ENCODE measurements around the gene TMEM129. TPM values are rescaled to one million over a fixed set of nuclear protein-coding genes. Genes with fewer than 3 reads are reported as not detected.

Gene TMEM129
- total RNA-seq, 1 experiment from 2014 or later, result 54.9 TPM

DNA sequence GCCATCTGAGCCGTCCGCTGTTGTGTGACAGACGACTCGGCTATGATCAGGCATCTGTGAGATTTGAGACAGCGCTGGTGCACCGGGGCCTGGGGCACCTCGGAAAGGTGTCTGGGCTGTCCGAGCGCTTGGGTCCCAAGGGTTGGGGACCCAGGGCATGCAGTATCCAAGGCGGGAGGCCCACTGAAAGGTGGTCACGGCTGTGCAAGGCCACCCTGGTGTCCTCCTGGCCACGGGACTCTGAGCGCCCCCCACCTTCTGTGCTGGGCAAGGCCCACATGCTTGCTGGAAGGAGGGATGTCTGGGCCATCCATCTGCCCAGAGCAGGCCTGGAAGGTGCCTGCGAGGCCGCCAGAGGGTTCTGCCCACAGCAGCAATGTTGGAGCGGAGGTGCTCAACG, 20.1 kb upstream of the TMEM129 start:
- ChIA-PET CTCF (interaction anchor here (1.5 kb wide), 2 partner anchors 8 to 12 kb away, joined by 5 to 6 read pairs; no protein-coding TSS in a partner anchor), POLR2A (no interaction called here)
- DNase-seq (ENCODE audit: low spot score) (no peak), ATAC-seq (no peak)
- TF ChIP-seq KAT7 (CRISPR knock-in tag; IDR thresholded peaks at IDR 0.05; ENCODE audit: borderline replicate concordance) (no peak), TEAD4 (CRISPR knock-in tag; IDR thresholded peaks at IDR 0.05) (no peak), NR2C2 (CRISPR knock-in tag; IDR thresholded peaks at IDR 0.05) (no peak), GRHL2 (CRISPR knock-in tag; IDR thresholded peaks at IDR 0.05; ENCODE audit: insufficient replicate concordance, severe bottlenecking) (no peak), RORB (CRISPR knock-in tag; IDR thresholded peaks at IDR 0.05) (no peak), NFATC4 (CRISPR knock-in tag; IDR thresholded peaks at IDR 0.05) (no peak), ZNF138 (CRISPR knock-in tag; conservative IDR thresholded peaks at IDR 0.05) (no peak), JUN (CRISPR knock-in tag; IDR thresholded peaks at IDR 0.05) (no peak), ZNF317 (CRISPR knock-in tag; IDR thresholded peaks at IDR 0.05; ENCODE audit: borderline replicate concordance, low read depth) (no peak)
- TF ChIP-seq, protein P1, sequence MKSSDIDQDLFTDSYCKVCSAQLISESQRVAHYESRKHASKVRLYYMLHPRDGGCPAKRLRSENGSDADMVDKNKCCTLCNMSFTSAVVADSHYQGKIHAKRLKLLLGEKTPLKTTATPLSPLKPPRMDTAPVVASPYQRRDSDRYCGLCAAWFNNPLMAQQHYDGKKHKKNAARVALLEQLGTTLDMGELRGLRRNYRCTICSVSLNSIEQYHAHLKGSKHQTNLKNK (CRISPR knock-in tag; IDR thresholded peaks at IDR 0.05), result no peak
- TF ChIP-seq, protein P2, sequence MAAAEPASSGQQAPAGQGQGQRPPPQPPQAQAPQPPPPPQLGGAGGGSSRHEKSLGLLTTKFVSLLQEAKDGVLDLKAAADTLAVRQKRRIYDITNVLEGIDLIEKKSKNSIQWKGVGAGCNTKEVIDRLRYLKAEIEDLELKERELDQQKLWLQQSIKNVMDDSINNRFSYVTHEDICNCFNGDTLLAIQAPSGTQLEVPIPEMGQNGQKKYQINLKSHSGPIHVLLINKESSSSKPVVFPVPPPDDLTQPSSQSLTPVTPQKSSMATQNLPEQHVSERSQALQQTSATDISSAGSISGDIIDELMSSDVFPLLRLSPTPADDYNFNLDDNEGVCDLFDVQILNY (CRISPR knock-in tag; IDR thresholded peaks at IDR 0.05), result no peak
- TF ChIP-seq, protein P3, sequence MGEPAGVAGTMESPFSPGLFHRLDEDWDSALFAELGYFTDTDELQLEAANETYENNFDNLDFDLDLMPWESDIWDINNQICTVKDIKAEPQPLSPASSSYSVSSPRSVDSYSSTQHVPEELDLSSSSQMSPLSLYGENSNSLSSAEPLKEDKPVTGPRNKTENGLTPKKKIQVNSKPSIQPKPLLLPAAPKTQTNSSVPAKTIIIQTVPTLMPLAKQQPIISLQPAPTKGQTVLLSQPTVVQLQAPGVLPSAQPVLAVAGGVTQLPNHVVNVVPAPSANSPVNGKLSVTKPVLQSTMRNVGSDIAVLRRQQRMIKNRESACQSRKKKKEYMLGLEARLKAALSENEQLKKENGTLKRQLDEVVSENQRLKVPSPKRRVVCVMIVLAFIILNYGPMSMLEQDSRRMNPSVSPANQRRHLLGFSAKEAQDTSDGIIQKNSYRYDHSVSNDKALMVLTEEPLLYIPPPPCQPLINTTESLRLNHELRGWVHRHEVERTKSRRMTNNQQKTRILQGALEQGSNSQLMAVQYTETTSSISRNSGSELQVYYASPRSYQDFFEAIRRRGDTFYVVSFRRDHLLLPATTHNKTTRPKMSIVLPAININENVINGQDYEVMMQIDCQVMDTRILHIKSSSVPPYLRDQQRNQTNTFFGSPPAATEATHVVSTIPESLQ (CRISPR knock-in tag; IDR thresholded peaks at IDR 0.05), result no peak
- TF ChIP-seq, protein P4, sequence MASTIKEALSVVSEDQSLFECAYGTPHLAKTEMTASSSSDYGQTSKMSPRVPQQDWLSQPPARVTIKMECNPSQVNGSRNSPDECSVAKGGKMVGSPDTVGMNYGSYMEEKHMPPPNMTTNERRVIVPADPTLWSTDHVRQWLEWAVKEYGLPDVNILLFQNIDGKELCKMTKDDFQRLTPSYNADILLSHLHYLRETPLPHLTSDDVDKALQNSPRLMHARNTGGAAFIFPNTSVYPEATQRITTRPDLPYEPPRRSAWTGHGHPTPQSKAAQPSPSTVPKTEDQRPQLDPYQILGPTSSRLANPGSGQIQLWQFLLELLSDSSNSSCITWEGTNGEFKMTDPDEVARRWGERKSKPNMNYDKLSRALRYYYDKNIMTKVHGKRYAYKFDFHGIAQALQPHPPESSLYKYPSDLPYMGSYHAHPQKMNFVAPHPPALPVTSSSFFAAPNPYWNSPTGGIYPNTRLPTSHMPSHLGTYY (CRISPR knock-in tag; IDR thresholded peaks at IDR 0.05), result no peak
- TF ChIP-seq, protein P5, sequence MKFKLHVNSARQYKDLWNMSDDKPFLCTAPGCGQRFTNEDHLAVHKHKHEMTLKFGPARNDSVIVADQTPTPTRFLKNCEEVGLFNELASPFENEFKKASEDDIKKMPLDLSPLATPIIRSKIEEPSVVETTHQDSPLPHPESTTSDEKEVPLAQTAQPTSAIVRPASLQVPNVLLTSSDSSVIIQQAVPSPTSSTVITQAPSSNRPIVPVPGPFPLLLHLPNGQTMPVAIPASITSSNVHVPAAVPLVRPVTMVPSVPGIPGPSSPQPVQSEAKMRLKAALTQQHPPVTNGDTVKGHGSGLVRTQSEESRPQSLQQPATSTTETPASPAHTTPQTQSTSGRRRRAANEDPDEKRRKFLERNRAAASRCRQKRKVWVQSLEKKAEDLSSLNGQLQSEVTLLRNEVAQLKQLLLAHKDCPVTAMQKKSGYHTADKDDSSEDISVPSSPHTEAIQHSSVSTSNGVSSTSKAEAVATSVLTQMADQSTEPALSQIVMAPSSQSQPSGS (CRISPR knock-in tag; IDR thresholded peaks at IDR 0.05; ENCODE audit: borderline replicate concordance, low read depth), result no peak
- TF ChIP-seq, protein P6, sequence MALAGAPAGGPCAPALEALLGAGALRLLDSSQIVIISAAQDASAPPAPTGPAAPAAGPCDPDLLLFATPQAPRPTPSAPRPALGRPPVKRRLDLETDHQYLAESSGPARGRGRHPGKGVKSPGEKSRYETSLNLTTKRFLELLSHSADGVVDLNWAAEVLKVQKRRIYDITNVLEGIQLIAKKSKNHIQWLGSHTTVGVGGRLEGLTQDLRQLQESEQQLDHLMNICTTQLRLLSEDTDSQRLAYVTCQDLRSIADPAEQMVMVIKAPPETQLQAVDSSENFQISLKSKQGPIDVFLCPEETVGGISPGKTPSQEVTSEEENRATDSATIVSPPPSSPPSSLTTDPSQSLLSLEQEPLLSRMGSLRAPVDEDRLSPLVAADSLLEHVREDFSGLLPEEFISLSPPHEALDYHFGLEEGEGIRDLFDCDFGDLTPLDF (CRISPR knock-in tag; IDR thresholded peaks at IDR 0.05), result no peak
- TF ChIP-seq, protein P7, sequence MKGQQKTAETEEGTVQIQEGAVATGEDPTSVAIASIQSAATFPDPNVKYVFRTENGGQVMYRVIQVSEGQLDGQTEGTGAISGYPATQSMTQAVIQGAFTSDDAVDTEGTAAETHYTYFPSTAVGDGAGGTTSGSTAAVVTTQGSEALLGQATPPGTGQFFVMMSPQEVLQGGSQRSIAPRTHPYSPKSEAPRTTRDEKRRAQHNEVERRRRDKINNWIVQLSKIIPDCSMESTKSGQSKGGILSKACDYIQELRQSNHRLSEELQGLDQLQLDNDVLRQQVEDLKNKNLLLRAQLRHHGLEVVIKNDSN (CRISPR knock-in tag; IDR thresholded peaks at IDR 0.05), result no peak
- TF ChIP-seq, protein P8, sequence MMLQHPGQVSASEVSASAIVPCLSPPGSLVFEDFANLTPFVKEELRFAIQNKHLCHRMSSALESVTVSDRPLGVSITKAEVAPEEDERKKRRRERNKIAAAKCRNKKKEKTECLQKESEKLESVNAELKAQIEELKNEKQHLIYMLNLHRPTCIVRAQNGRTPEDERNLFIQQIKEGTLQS (CRISPR knock-in tag; conservative IDR thresholded peaks at IDR 0.05), result no peak
- TF ChIP-seq, protein P9, sequence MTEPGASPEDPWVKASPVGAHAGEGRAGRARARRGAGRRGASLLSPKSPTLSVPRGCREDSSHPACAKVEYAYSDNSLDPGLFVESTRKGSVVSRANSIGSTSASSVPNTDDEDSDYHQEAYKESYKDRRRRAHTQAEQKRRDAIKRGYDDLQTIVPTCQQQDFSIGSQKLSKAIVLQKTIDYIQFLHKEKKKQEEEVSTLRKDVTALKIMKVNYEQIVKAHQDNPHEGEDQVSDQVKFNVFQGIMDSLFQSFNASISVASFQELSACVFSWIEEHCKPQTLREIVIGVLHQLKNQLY (CRISPR knock-in tag; IDR thresholded peaks at IDR 0.05), result no peak
- TF ChIP-seq, protein P10, sequence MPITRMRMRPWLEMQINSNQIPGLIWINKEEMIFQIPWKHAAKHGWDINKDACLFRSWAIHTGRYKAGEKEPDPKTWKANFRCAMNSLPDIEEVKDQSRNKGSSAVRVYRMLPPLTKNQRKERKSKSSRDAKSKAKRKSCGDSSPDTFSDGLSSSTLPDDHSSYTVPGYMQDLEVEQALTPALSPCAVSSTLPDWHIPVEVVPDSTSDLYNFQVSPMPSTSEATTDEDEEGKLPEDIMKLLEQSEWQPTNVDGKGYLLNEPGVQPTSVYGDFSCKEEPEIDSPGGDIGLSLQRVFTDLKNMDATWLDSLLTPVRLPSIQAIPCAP (CRISPR knock-in tag; IDR thresholded peaks at IDR 0.05), result no peak
- no peak overlapping the region for H3K27ac Mint-ChIP-seq
- H3K36me3 Mint-ChIP-seq, result peaks cover 72% of the 10 kb centered on the region
- peaks cover 10% of the 10 kb centered on the region for H3K9me3 Mint-ChIP-seq
- H3K4me1 Mint-ChIP-seq, result no peaks in the 10 kb centered on the region
- H3K27me3 Mint-ChIP-seq (ENCODE audit: low read depth), result no peaks in the 10 kb centered on the region
- no peak overlapping the region for H3K4me3 Mint-ChIP-seq
